AG04450 (cell line): ENCODE results near the gene CACNA1F. TPM values are rescaled to one million over a fixed set of nuclear protein-coding genes. Genes with fewer than 3 reads are reported as not detected.

Experiments used
- CTCF ChIA-PET: fragments of 300-600, 350-600 bp; formaldehyde crosslinking; extraction: SDS; loops from one replicate; lab custom pipeline; 2022; ENCODE audit warnings: antibody characterized with exemption, inconsistent platforms; lab: Charles Lee
- POLR2A ChIA-PET: fragments of 350-600 bp; formaldehyde crosslinking; extraction: SDS; loops from one replicate; lab custom pipeline; 2021; ENCODE audit warnings: antibody characterized with exemption, inconsistent platforms; lab: Yijun Ruan, JAX
- DNase-seq: peaks from one replicate; pipeline ENCODE4 v3.0.0-alpha.2; 2011; ENCODE audit warnings: low read depth, low spot score
- H3K27ac ChIP-seq: one replicate; pipeline ENCODE4 v1.5.1; 2012; ENCODE audit warnings: low read depth, low read length, control low read depth
- H3K27me3 ChIP-seq: one replicate; pipeline ENCODE4 v1.6.0; 2012; ENCODE audit warnings: low read length; ENCODE audit not compliant: control insufficient read depth, insufficient read depth
- H3K4me3 ChIP-seq: 2 replicates; pipeline ENCODE4 v1.5.1; 2011; ENCODE audit warnings: mild to moderate bottlenecking, low read depth, low read length, control low read depth
- H3K9me3 ChIP-seq: 2 replicates; pipeline ENCODE4 v1.5.1; 2012; ENCODE audit warnings: low read length; ENCODE audit not compliant: control insufficient read depth, insufficient read depth
- CTCF ChIP-seq: IDR thresholded peaks from 2 replicates; pipeline ENCODE4 v1.5.1; 2011; ENCODE audit warnings: low read depth, low read length, control low read depth, inconsistent platforms
- polyA plus RNA-seq: library from polyadenylated mRNA; depleted of rRNA; stranded (reverse); fragments of >200 nt; gene quantifications from 2 replicates; pipeline ENCODE4 v1.2.3, GENCODE V29; 2011

The CACNA1F gene
- polyA plus RNA-seq, 1 experiment, result not detected

DNA sequence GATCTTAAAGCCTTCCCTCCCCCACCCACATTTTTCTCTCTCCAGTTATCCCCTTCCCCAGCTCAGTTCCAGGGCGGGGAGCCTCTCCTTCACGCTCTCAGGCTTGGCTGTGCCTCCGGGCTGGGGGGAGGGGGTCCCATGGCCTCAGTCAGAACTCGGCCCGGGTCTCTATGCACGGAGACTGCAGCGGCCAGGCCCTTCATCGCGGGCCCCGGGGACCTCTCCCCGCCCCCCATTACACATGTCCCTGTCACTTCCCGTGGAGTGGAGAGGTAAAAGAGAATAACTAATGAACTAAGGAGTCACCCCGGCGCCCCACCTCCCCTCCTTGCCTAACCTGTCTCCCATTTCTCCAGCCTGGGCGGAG lies 46.1 kb downstream of the CACNA1F start:
- ChIA-PET CTCF (interaction anchor here (1.1 kb wide), 1 partner anchor 23 kb away, joined by 3 read pairs; no protein-coding TSS in a partner anchor), POLR2A (no interaction called here)
- H3K9me3 ChIP-seq, result no peaks in the 10 kb centered on the region
- no peak for TF ChIP-seq CTCF
- no peak overlapping the region for H3K27ac ChIP-seq
- H3K4me3 ChIP-seq, result no peak overlapping the region
- H3K27me3 ChIP-seq, result no peaks in the 10 kb centered on the region
- no peak for DNase-seq

- DNase-seq, result no peak
- peak; percentile 30; the same call in 1 of the 2 replicates for TF ChIP-seq CTCF
- POLR2A ChIA-PET, result no interaction called here
- H3K27ac ChIP-seq, result no peak within 1 kb of the TSS
- H3K4me3 ChIP-seq, result peak within 1 kb of the TSS; percentile 69
- CTCF ChIA-PET, result interaction anchor here (1.1 kb wide), 1 partner anchor 23 kb away, joined by 3 read pairs; no protein-coding TSS in a partner anchor
- H3K27me3 ChIP-seq, result no peaks in the 10 kb centered on the region
- no peaks in the 10 kb centered on the region for H3K9me3 ChIP-seq
Observed at GRCh38 chrX:49186125-49187027, 46.8 kb downstream of the CACNA1F start, which contains the start of gene PRICKLE3. Gene PRICKLE3, minus strand, starts transcription at chrX:49186373. Its CDS starts 76 bp downstream, at chrX:49186297.

GRCh38 chrX:49184294-49185281 lies 48.6 kb downstream of the CACNA1F start:
- Histone ChIP-seq H3K4me3 (peak overlapping the region; percentile 69), H3K27me3 (no peaks in the 10 kb centered on the region), H3K27ac (no peak overlapping the region), H3K9me3 (no peaks in the 10 kb centered on the region)
- POLR2A ChIA-PET, result interaction anchor here (0.8 to 1.0 kb wide), 2 partner anchors 18 to 30 kb away, joined by 3 to 4 read pairs; no protein-coding TSS in a partner anchor
- TF ChIP-seq CTCF, result no peak
- no peak for DNase-seq
- CTCF ChIA-PET, result interaction anchor here (1.1 to 1.2 kb wide), 2 partner anchors 8 to 21 kb away, joined by 3 to 9 read pairs; no protein-coding TSS in a partner anchor

- Histone ChIP-seq H3K4me3 (peak overlapping the region; percentile 34), H3K9me3 (no peaks in the 10 kb centered on the region), H3K27me3 (no peaks in the 10 kb centered on the region), H3K27ac (no peak overlapping the region)
- DNase-seq, result no peak
- CTCF ChIA-PET, result interaction anchor here (1.1 to 1.2 kb wide), 2 partner anchors 9 to 20 kb away, joined by 3 to 9 read pairs; no protein-coding TSS in a partner anchor
- no peak for TF ChIP-seq CTCF
- POLR2A ChIA-PET, result interaction anchor here (0.8 to 1.0 kb wide), 2 partner anchors 17 to 29 kb away, joined by 3 to 4 read pairs; no protein-coding TSS in a partner anchor
Observed at GRCh38 chrX:49183701-49184281, 49.3 kb downstream of the CACNA1F start.
